GM12801 (cell line): ENCODE measurements around the gene ADGRL3.

ENCODE experiments used
- CTCF ChIP-seq: IDR thresholded peaks from one replicate; pipeline ENCODE4 v1.5.1; 2011; ENCODE audit warnings: control low read depth; ENCODE audit not compliant: insufficient read length; ENCODE audit errors: extremely low read depth

The ADGRL3 gene

DNA sequence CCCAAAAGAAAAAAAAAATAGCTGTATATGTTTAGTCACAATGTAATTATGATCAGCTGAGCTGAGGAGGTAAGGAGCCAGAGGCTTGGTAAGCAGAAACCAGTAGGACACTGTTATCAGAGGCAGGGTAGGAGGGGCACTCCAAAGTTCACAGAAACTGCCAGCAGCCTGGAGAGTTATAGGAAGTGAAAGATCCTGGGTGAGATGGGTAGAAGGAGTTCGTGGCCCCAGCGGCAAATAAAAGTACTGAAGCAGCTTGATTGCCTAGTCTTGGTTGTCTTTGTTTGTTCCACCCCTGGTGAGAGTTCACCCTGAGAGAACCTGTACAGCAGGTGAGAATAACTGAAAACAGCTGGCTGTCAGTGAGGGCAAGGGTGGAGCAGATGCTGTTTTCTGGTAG lies 340.8 kb downstream of the ADGRL3 start:
- TF ChIP-seq CTCF = no peak

GRCh38 chr4:61541459-61541858 lies 341.3 kb downstream of the ADGRL3 start:
- no peak for TF ChIP-seq CTCF

DNA sequence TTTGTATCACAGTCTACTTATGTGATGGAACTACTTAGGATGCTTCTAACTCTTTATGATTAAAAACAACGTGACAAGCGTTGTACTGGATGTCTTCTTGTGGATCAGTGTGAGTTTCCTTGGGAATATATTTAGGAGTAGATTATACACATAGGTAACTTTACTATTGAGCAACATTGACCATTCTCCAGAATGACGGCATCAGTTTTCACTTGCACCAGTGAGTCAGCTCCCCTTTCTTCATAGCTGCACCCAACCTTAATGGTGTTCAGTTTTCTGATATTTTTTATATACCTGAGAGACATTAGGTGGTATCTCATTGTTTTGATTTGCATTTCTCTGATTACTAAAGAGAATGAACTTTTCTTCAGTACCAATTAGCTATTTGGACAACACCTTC lies 343.9 kb downstream of the ADGRL3 start:
- no peak for TF ChIP-seq CTCF

DNA sequence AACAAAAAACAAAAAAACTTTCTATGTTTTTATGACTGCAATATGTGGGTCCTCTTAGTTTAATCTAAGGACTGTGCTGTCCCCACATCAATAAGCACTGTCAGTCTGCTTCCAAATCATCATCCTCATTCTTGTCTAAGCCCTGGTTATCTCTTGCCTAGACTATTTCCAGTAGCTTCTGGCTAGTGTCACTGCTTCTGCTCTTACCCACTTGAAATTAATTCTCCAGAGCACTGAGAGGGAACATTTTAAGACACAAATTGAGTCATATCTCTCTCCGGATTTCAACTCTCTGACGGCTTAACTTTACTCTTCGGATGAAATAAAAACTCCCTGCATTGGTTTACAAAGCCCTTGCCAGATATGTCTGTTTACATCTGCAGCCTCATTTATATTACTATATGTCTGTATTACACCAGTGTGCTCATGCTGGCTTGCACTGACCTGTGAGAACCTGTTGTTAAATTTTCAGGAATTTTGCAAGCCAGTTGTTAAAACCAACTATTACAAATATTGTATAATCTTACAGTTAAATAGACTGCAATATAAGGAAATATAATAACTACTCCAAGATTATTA lies 345.9 kb downstream of the ADGRL3 start:
- TF ChIP-seq CTCF = no peak

- TF ChIP-seq CTCF = no peak
Measured at GRCh38 chr4:61549336-61549735, 349.2 kb downstream of the ADGRL3 start.

- no peak for TF ChIP-seq CTCF
Measured at GRCh38 chr4:61553557-61554125, 353.5 kb downstream of the ADGRL3 start.

- no peak for TF ChIP-seq CTCF
Measured at GRCh38 chr4:61555789-61556188, 355.7 kb downstream of the ADGRL3 start.
